Adrenal gland (tissue), 12 donors: ENCODE data around the gene NAA20. TPM values are rescaled to one million over a fixed set of nuclear protein-coding genes. Genes with fewer than 3 reads are reported as not detected.

Experiments used
- DNase-seq, 7 donors: peaks; one replicate each; pipeline ENCODE4 v3.0.0-alpha.2; 2019 to 2020
- H3K27ac ChIP-seq, 5 donors: fragments of 200-600 bp; sonication (generic) in 4 of 5; 1 replicate in 3 of 5; 2 replicates in 2 of 5; pipeline versions ENCODE4 v1.5.1 to v1.8.0; 2016 to 2020; ENCODE audit warnings: mild to moderate bottlenecking in 1 of 5
- H3K27me3 ChIP-seq: fragments of 200-600 bp; 2 replicates; pipeline ENCODE4 v1.8.0; 2021
- H3K36me3 ChIP-seq, 2 donors: fragments of 200-600 bp; replicated peaks in 1 of 2; 1 replicate in 1 of 2; 2 replicates in 1 of 2; pipeline versions ENCODE4 v1.5.1 to v1.8.0; 2018 to 2022
- H3K4me1 ChIP-seq, 2 donors: fragments of 200-600 bp; replicated peaks in 1 of 2; 1 replicate in 1 of 2; 2 replicates in 1 of 2; pipeline versions ENCODE4 v1.5.1 to v1.8.0; 2018 to 2021
- H3K4me3 ChIP-seq, 4 donors: fragments of 200-600 bp; sonication (generic) in 3 of 4; one replicate each; pipeline ENCODE4 v1.5.1; 2016 to 2018
- H3K9me3 ChIP-seq, 3 donors: fragments of 200-600 bp; sonication (generic) in 1 of 3; replicated peaks in 1 of 3; 1 replicate in 2 of 3; 2 replicates in 1 of 3; pipeline versions ENCODE4 v1.5.1 to v1.8.0; 2016 to 2021
- CTCF ChIP-seq, 6 experiments: fragments of 450-650 bp in 4 of 6; fragments of 200-600 bp in 2 of 6; sonication (generic) in 1 of 6; IDR thresholded peaks; 1 replicate in 5 of 6; 2 replicates in 1 of 6; pipeline versions ENCODE4 v1.5.1 to v1.8.0; 2016 to 2021; ENCODE audit warnings: antibody characterized with exemption in 6 of 6, mild to moderate bottlenecking in 2 of 6, moderate library complexity in 1 of 6
- POLR2A ChIP-seq, 2 donors: fragments of 450-650 bp; IDR thresholded peaks; one replicate each; pipeline ENCODE4 v1.6.1; 2017; ENCODE audit warnings: antibody characterized with exemption in 2 of 2, mild to moderate bottlenecking in 2 of 2, moderate library complexity in 1 of 2
- WGBS, 4 donors: extraction: QIAGEN DNeasy Blood & Tissue Kit in 2 of 4; methylation state at CpG; one replicate each; pipeline versions ENCODE4 v1.1.5 to v1.1.7; 2013 to 2017; 5-methylcytosine and 5-hydroxymethylcytosine counted together
- intact Hi-C, 2 donors: fragments of 100-400 bp; cut with DNase I; formaldehyde crosslinking; loops; one replicate each; pipeline versions ENCODE4 v1.14.1 to v1.15.0; 2022 to 2023
- polyA plus RNA-seq, 3 donors: library from polyadenylated mRNA; stranded (reverse); fragments of 200-250 nt in 2 of 3; fragments of 350-450 nt in 1 of 3; fragmentation: Illumina TruSeq in 1 of 3; extraction: RNeasy Lipid Tissue Mini Kit (QIAGEN cat#74804) in 1 of 3; gene quantifications; one replicate each; pipeline ENCODE4 v1.2.3, GENCODE V29; 2013 to 2014
- total RNA-seq, 9 donors: library from RNA; depleted of rRNA in 4 of 9; stranded (reverse); fragments of >200 nt in 4 of 9; fragments of 120-200 nt in 1 of 9; fragmentation: NEBNext Ultra II Directional in 1 of 9; extraction: Animal tissue kit (Norgen Biotek cat#: 25700) in 1 of 9; gene quantifications; one replicate each; pipeline versions ENCODE4 v1.1.0 to v1.2.4, GENCODE V29; 2013 to 2023
- donor health status: healthy with polysubstance abuse.
- donor health status: Bipolar disorder and iron deficiency.
- donor health status: DM: yes; HTN: yes; CAD: no.
- donor health status: DM: no; HTN: no; CAD: no.
- donor health status: DM: no; HTN: no; CAD: no.
- donor health status: DM: yes; HTN: yes; CAD: no.

Gene NAA20
- total and polyA plus RNA-seq, 12 donors = 19.4 to 124 (median 59.0) TPM

GRCh38 chr20:20075032-20075431, 57.9 kb downstream of the NAA20 start:
- H3K36me3 ChIP-seq = no peaks in the 10 kb centered on the region
- H3K4me3 ChIP-seq = no peak overlapping the region
- DNase-seq = no peak
- no peak overlapping the region for H3K27ac ChIP-seq
- no peaks in the 10 kb centered on the region for H3K4me1 ChIP-seq
- TF ChIP-seq CTCF (IDR thresholded peaks at IDR 0.05) = no peak
- TF ChIP-seq POLR2A (IDR thresholded peaks at IDR 0.05) = no peak
- intact Hi-C loops = no loop called here
- no peaks in the 10 kb centered on the region for H3K27me3 ChIP-seq
- WGBS, 4 donors = 68 to 94% (median 81%) methylated on average over 4 of the region's 4 CpGs
- H3K9me3 ChIP-seq = no peaks in the 10 kb centered on the region

- H3K27ac ChIP-seq = no peak overlapping the region
- peaks cover 4% of the 10 kb centered on the region for H3K27me3 ChIP-seq
- TF ChIP-seq POLR2A (IDR thresholded peaks at IDR 0.05) = no peak
- intact Hi-C loops = no loop called here
- DNase-seq = no peak
- 77 to 83% (median 82%) methylated on average over 9 of the region's 9 CpGs for WGBS, 4 donors
- no peaks in the 10 kb centered on the region for H3K9me3 ChIP-seq
- H3K4me1 ChIP-seq = no peaks in the 10 kb centered on the region
- H3K4me3 ChIP-seq = no peak overlapping the region
- no peaks in the 10 kb centered on the region for H3K36me3 ChIP-seq
These were observed 59.3 kb downstream of the NAA20 start for GRCh38 chr20:20076297-20077065.

- DNase-seq = no peak
- H3K4me1 ChIP-seq = no peaks in the 10 kb centered on the region
- no peaks in the 10 kb centered on the region for H3K36me3 ChIP-seq
- no peak for TF ChIP-seq POLR2A (IDR thresholded peaks at IDR 0.05)
- TF ChIP-seq CTCF (IDR thresholded peaks at IDR 0.05) = no peak
- H3K4me3 ChIP-seq = no peak overlapping the region
- H3K9me3 ChIP-seq = no peaks in the 10 kb centered on the region
- 89 to 92% (median 90%) methylated on average over 4 of the region's 4 CpGs for WGBS, 4 donors
- H3K27ac ChIP-seq = no peak overlapping the region
- intact Hi-C loops = no loop called here
- peaks cover 10% of the 10 kb centered on the region for H3K27me3 ChIP-seq
These were observed 60.9 kb downstream of the NAA20 start for GRCh38 chr20:20078041-20078440.

GRCh38 chr20:20079102-20079784, 62.1 kb downstream of the NAA20 start:
- H3K4me3 ChIP-seq = no peak overlapping the region
- 60 to 67% (median 64%) methylated on average over 5 of the region's 5 CpGs for WGBS, 4 donors
- no peak overlapping the region for H3K27ac ChIP-seq
- TF ChIP-seq CTCF (IDR thresholded peaks at IDR 0.05) = no peak
- TF ChIP-seq POLR2A (IDR thresholded peaks at IDR 0.05) = no peak
- no peaks in the 10 kb centered on the region for H3K4me1 ChIP-seq
- no peak for DNase-seq
- intact Hi-C loops = no loop called here
- no peaks in the 10 kb centered on the region for H3K36me3 ChIP-seq
- no peaks in the 10 kb centered on the region for H3K9me3 ChIP-seq
- peaks cover 10% of the 10 kb centered on the region for H3K27me3 ChIP-seq

Other genes starting within 250 kb of the NAA20 start
- gene CRNKL1, start 35.1 kb downstream of the NAA20 start, total RNA-seq = 10 to 100 TPM in 8 of 9 donors, 1 to 10 TPM in 1; 9.6 to 32.0 (median 18.5) TPM
- 10 to 100 TPM; 17.2 to 23.8 (median 22.4) TPM for gene CRNKL1, start 35.1 kb downstream of the NAA20 start, polyA plus RNA-seq
- 1 to 10 TPM in 3 of 9 donors, under 1 TPM in 3, not detected in 3; 0.53 to 3.6 (median 0.91) TPM for gene CFAP61, start 35.2 kb downstream of the NAA20 start, total RNA-seq
- 1 to 10 TPM in 2 of 3 donors, under 1 TPM in 1; 0.61 to 2.7 (median 1.6) TPM for gene CFAP61, start 35.2 kb downstream of the NAA20 start, polyA plus RNA-seq